ENCODE measurements around the gene LIPI.
"Not testable (repeated sequence)": the region's sequence is repeated elsewhere in the genome, so short reads cannot be mapped to it uniquely, and the experiment has no call there.

Gene LIPI

GRCh38 chr21:14119038-14119437, 91.7 kb downstream of the LIPI start:
- DNase-seq: no peak

GRCh38 chr21:14116080-14116481, 94.7 kb downstream of the LIPI start:
- no peak for DNase-seq

GRCh38 chr21:14115646-14116045, 95.1 kb downstream of the LIPI start:
- DNase-seq: no peak

- no peak for DNase-seq
Observed at GRCh38 chr21:14114251-14114650, 96.5 kb downstream of the LIPI start.

- DNase-seq: not testable (repeated sequence)
Observed at GRCh38 chr21:14104564-14104963, 106.2 kb downstream of the LIPI start.

GRCh38 chr21:14099570-14099969, 111.2 kb downstream of the LIPI start:
- DNase-seq: no peak

- DNase-seq: no peak
Observed at GRCh38 chr21:14097881-14098499, 112.8 kb downstream of the LIPI start.

GRCh38 chr21:14096577-14096976, 114.2 kb downstream of the LIPI start:
- no peak for DNase-seq

GRCh38 chr21:14096172-14096571, 114.6 kb downstream of the LIPI start:
- DNase-seq: no peak

GRCh38 chr21:14095056-14095455, 115.7 kb downstream of the LIPI start:
- DNase-seq: no peak

- DNase-seq: no peak
Observed at GRCh38 chr21:14092834-14093560, 117.8 kb downstream of the LIPI start.

- not testable (repeated sequence) for DNase-seq
Observed at GRCh38 chr21:14090184-14090583, 120.6 kb downstream of the LIPI start.

- no peak for DNase-seq
Observed at GRCh38 chr21:14088391-14088790, 122.4 kb downstream of the LIPI start.

GRCh38 chr21:14086553-14086952, 124.2 kb downstream of the LIPI start:
- DNase-seq: no peak

- DNase-seq: no peak
Observed at GRCh38 chr21:14084701-14085100, 126.1 kb downstream of the LIPI start.

- DNase-seq: no peak
Observed at GRCh38 chr21:14084068-14084501, 126.7 kb downstream of the LIPI start.

GRCh38 chr21:14080764-14081096, 130.0 kb downstream of the LIPI start:
- DNase-seq: no peak

GRCh38 chr21:14080040-14080763, 130.6 kb downstream of the LIPI start:
- no peak for DNase-seq

GRCh38 chr21:14078746-14079375, 131.9 kb downstream of the LIPI start:
- no peak for DNase-seq

- no peak for DNase-seq
Observed at GRCh38 chr21:14076143-14076806, 134.5 kb downstream of the LIPI start.

GRCh38 chr21:14075346-14076142, 135.2 kb downstream of the LIPI start:
- DNase-seq: no peak

Data from nucleus accumbens (tissue), 56 donors.